ENCODE results near the gene LCN6. TPM values are rescaled to one million over a fixed set of nuclear protein-coding genes. Genes with fewer than 3 reads are reported as not detected.

LCN6 gene
- total RNA-seq, 1 experiment from 2014 or later: not detected

- no peak overlapping the region for H2BK12ac ChIP-seq (ENCODE audit: insufficient read length, low read depth, low read length)
- H2BK15ac ChIP-seq (ENCODE audit: low read depth, low read length): no peak overlapping the region
- no peaks in the 10 kb centered on the region for H3K4me1 ChIP-seq (ENCODE audit: insufficient read depth, low read length)
- no peaks in the 10 kb centered on the region for H3K23me2 ChIP-seq (ENCODE audit: insufficient read length, low read depth, low read length, poor library complexity, severe bottlenecking)
- no peak overlapping the region for H2AFZ ChIP-seq (ENCODE audit: low read length)
- Mint-ChIP-seq H3K27me3 (ENCODE audit: low read depth) (peaks cover 20% of the 10 kb centered on the region), H3K36me3 (ENCODE audit: insufficient read depth in 1 of 3, low read depth in 3 of 3) (peaks cover 2 to 15% (median 2%) of the 10 kb centered on the region in 3 experiments; a peak in 6 of 7 replicates), H3K9me3 (peaks cover 20 to 22% of the 10 kb centered on the region in 2 experiments), H3K27ac (no peak overlapping the region; a peak in 1 of 7 replicates), H3K4me3 (no peak overlapping the region), H3K4me1 (peaks cover 0 to 3% of the 10 kb centered on the region in 2 experiments; a peak in 1 of 4 replicates)
- H2BK5ac ChIP-seq (ENCODE audit: insufficient read length, low read length): no peak overlapping the region
- no peak overlapping the region for H3K56ac ChIP-seq (ENCODE audit: insufficient read length, low read depth, low read length)
- H3K9ac ChIP-seq (ENCODE audit: extremely low read depth, insufficient read length, low read length): no peak overlapping the region
- H3K14ac ChIP-seq (ENCODE audit: insufficient read depth, low read length): no peak overlapping the region
- H4K5ac ChIP-seq (ENCODE audit: insufficient read length, low read depth, low read length): no peak overlapping the region
- H3T11ph ChIP-seq (ENCODE audit: low read length): no peak overlapping the region
- H4K20me1 ChIP-seq (ENCODE audit: control insufficient read depth, insufficient read depth, insufficient read length): no peaks in the 10 kb centered on the region
- DNase-seq: no peak
- H3K4ac ChIP-seq (ENCODE audit: low read depth, low read length): no peak overlapping the region
- H2AK5ac ChIP-seq (ENCODE audit: insufficient read length, low read length): no peak overlapping the region
- no peak overlapping the region for H3K23ac ChIP-seq (ENCODE audit: insufficient read length, low read depth, low read length)
- H3K4me2 ChIP-seq (ENCODE audit: insufficient read depth, insufficient read length, low read length): no peak overlapping the region
- no peak overlapping the region for H2BK20ac ChIP-seq (ENCODE audit: low read depth, low read length, poor library complexity, severe bottlenecking)
- H3K79me2 ChIP-seq (ENCODE audit: insufficient read depth, low read length): no peaks in the 10 kb centered on the region
- no peak overlapping the region for H4K91ac ChIP-seq (ENCODE audit: insufficient read length, low read depth, low read length)
- no peak overlapping the region for H4K8ac ChIP-seq (replicated peaks; ENCODE audit: insufficient read length, low read depth, low read length)
- no CpG with 5 or more reads among the region's 31 CpGs for WGBS (ENCODE audit: extremely low coverage, insufficient read length, low lambda C conversion rate)
- no peak for TF ChIP-seq CTCF (conservative IDR thresholded peaks at IDR 0.05)
- no peak overlapping the region for H3K18ac ChIP-seq (ENCODE audit: insufficient read length, low read depth, low read length)
- no peaks in the 10 kb centered on the region for H3K27me3 ChIP-seq (ENCODE audit: insufficient read depth, low read length)
- H3K79me1 ChIP-seq (ENCODE audit: insufficient read depth, low read depth, low read length, poor library complexity, severe bottlenecking): no peaks in the 10 kb centered on the region
- H3K9me3 ChIP-seq (ENCODE audit: control insufficient read depth, low read depth, low read length): no peaks in the 10 kb centered on the region
- H3K27ac ChIP-seq (ENCODE audit: insufficient read length, low read depth, low read length): no peak overlapping the region
- H2BK120ac ChIP-seq (ENCODE audit: low read depth, low read length, poor library complexity, severe bottlenecking): no peak overlapping the region
These were observed 5.2 kb upstream of the LCN6 start for GRCh38 chr9:136753371-136754058.
